ENCODE results near the gene FMO1. TPM values are rescaled to one million over a fixed set of nuclear protein-coding genes. Genes with fewer than 3 reads are reported as not detected.

The FMO1 gene
- total and polyA plus RNA-seq, 2 of the 8 experiments (the other 6 are each of a cell fraction or from before 2014, with no cell fraction given) = 0.11 TPM; not detected in 1

- no peak for TF ChIP-seq HDAC2 (IDR thresholded peaks at IDR 0.05; ENCODE audit: borderline replicate concordance in 1 of 2, low read depth in 2 of 2, low read length in 2 of 2)
- no peak for TF ChIP-seq RXRA (IDR thresholded peaks at IDR 0.05; ENCODE audit: insufficient read depth, low read depth, low read length)
- TF ChIP-seq SIX5 (IDR thresholded peaks at IDR 0.05; ENCODE audit: low read depth, low read length) = no peak
Measured at GRCh38 chr1:171286032-171286705, 37.9 kb downstream of the FMO1 start (continued).

Data from H1 (cell line).